WI38 (cell line): ENCODE data around the gene IGLON5.

Experiments
- H3K4me3 ChIP-seq: 2 replicates; pipeline ENCODE4 v1.5.1; 2011; ENCODE audit warnings: low read depth, mild to moderate bottlenecking, control low read depth, low read length
- TF ChIP-seq, protein P1 (sequence below): IDR thresholded peaks from 2 replicates; pipeline ENCODE4 v1.5.1; 2012; ENCODE audit warnings: low read depth, mild to moderate bottlenecking, control low read depth, low read length

Gene IGLON5

DNA sequence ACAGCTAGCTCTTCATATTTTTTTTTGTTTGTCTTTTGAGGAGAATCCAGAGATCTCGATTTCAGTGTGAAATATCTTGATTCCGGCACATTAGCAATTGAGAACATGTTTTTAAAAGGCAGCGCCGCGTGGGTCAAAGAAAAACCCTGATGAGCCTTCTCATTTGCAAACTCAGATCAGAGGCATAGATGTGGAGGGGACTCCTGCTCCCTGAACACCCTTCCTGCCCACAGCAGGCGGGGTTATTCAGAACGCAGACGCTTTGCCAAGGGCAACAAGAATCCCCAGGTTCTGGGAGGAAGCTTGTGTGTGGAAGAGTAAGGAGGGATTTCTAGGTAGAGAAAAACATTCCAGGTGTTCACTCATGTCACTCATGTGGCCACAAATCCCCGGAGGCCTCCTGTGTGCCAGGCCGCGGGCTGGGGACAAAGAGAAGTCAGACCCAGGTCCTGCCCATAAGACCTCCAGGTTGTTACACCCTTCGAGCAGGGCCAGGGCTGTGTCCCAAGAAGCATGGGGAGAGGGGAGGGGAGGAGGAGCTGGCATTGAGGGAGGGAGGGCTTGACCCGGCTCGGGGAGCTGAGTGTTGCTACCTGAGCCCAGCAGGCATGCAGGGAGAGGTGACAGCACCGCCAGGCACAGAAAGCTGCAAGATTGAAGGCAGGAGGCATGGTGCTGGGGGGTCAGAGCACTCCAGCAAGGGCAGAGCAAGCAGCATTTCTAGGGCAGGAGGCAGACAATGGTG is 15.9 kb upstream of the IGLON5 start:
- TF ChIP-seq, protein P1, sequence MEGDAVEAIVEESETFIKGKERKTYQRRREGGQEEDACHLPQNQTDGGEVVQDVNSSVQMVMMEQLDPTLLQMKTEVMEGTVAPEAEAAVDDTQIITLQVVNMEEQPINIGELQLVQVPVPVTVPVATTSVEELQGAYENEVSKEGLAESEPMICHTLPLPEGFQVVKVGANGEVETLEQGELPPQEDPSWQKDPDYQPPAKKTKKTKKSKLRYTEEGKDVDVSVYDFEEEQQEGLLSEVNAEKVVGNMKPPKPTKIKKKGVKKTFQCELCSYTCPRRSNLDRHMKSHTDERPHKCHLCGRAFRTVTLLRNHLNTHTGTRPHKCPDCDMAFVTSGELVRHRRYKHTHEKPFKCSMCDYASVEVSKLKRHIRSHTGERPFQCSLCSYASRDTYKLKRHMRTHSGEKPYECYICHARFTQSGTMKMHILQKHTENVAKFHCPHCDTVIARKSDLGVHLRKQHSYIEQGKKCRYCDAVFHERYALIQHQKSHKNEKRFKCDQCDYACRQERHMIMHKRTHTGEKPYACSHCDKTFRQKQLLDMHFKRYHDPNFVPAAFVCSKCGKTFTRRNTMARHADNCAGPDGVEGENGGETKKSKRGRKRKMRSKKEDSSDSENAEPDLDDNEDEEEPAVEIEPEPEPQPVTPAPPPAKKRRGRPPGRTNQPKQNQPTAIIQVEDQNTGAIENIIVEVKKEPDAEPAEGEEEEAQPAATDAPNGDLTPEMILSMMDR: no peak
- no peak overlapping the region for H3K4me3 ChIP-seq

DNA sequence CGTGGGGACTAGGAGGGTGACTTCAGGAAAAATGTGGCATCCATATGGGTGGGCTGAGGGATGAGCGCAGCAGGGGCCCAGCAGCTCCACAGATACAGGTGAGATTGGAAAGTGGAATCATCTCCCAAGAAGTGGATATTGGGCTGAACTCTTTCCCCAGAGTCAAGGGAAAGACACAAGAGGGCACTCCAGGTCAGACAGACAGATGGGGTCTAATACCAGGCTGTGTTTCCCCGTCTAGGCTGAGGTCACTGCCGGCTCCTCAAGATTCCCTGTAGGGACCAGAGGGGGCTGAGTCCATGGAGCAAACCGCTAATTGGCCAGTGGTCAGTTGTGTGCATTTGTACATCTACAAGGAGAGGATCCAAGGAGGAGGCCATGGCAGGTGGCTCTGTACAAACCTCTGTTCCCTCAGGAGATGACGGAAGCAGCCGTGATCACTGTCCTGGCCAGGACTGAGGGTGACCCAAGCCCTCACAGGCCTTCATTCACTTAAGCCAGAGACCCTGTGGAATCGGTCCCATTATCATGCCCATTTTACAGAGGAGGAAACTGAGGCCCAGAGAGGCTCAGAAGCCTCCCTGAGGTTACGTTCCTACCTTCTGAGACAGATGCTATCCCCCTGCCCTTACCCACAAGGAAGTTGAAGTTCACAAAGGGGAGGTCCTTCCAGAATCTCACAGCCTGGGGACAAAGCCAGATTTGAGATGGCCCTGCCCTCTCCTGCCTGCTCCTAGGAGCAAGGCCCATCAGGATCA is 14.9 kb upstream of the IGLON5 start:
- no peak overlapping the region for H3K4me3 ChIP-seq
- TF ChIP-seq, protein P1: no peak

DNA sequence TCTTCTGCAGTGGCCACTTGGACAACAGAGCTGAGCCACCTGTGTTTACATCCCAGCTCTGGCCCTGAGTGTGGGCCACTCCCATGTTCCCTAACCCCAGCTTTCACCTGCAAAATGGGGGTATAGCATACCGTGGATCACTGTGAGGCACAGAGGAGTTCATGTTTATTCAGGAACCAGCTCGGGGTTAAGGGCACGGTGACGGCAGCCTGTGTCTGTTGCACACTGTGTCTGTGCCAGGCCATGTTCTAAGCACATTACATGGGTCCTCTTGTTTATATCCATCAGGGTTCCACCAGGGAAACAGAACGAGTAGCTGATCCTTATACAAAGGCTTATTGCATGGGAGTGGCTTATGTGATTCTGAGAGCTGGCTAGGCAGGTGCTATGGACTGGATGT is 14.0 kb upstream of the IGLON5 start:
- TF ChIP-seq, protein P1: no peak
- H3K4me3 ChIP-seq: no peak overlapping the region

DNA sequence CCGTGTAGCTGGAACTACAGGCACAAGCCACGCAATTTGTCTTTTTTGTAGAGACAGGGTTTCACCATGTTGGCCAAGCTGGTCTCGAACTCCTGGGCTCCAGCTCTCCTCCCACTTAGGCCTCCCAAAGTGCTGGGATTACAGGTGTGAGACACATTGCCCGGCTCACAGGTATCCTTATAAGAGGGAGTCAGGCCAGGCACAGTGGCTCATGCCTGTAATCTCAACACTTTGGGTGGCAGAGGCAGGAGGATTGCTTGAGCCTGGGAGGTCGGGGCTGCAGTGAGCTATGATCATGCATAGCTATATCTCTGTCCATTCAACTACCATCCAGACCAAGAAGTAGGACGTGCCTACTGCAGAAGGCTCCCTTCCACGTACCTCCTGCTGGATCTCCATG is 10.2 kb upstream of the IGLON5 start:
- no peak overlapping the region for H3K4me3 ChIP-seq
- TF ChIP-seq, protein P1: no peak

GRCh38 chr19:51305479-51305878 is 6.0 kb upstream of the IGLON5 start:
- H3K4me3 ChIP-seq: no peak overlapping the region
- TF ChIP-seq, protein P1: no peak

DNA sequence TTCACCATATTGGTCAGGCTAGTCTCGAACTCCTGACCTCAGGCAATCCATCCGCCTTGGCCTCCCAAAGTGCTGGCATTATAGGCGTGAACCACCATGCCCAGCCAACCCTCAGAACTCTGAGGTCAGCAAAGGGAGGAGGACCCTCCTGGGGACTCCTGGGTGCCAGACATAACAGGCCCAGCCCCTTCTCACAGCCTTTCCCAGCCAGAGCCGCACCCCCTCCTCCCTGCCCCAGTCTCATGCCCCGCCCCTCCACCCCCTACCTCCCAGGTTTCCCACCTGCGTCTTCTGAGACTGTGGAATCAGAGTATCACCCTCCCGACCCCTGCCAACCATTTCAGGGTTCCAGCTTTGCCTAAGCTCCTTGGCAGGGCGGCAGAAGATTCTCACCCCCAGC is 5.2 kb downstream of the IGLON5 start:
- TF ChIP-seq, protein P1: no peak
- H3K4me3 ChIP-seq: no peak overlapping the region

- TF ChIP-seq, protein P1: no peak
Measured at GRCh38 chr19:51317376-51317775, 5.9 kb downstream of the IGLON5 start.

More at GRCh38 chr19:51317376-51317775, 5.9 kb downstream of the IGLON5 start:
- no peak overlapping the region for H3K4me3 ChIP-seq
